SJCRH30 (cell line): ENCODE data around the gene MYO9B. TPM values are rescaled to one million over a fixed set of nuclear protein-coding genes. Genes with fewer than 3 reads are reported as not detected.

ENCODE experiments used
- DNase-seq, 2 experiments: peaks; one replicate each; pipeline ENCODE4 v3.0.0-alpha.2; 2015 to 2020
- H3K27ac ChIP-seq: fragments of 250-450 bp; sonication (Bioruptor Pico); 2 replicates; pipeline ENCODE4 v1.5.1; 2020; ENCODE audit warnings: mild to moderate bottlenecking, moderate library complexity
- H3K27me3 ChIP-seq: fragments of 250-450 bp; sonication (Bioruptor Pico); 2 replicates; pipeline ENCODE4 v1.5.1; 2020; ENCODE audit warnings: mild to moderate bottlenecking, moderate library complexity
- H3K36me3 ChIP-seq: fragments of 250-450 bp; sonication (Bioruptor Pico); 2 replicates; pipeline ENCODE4 v1.5.1; 2020; ENCODE audit warnings: mild to moderate bottlenecking, moderate library complexity
- H3K4me1 ChIP-seq: fragments of 250-450 bp; sonication (Bioruptor Pico); 2 replicates; pipeline ENCODE4 v1.5.1; 2020; ENCODE audit warnings: mild to moderate bottlenecking, moderate library complexity
- H3K4me3 ChIP-seq: fragments of 250-450 bp; sonication (Bioruptor Pico); 2 replicates; pipeline ENCODE4 v1.5.1; 2020; ENCODE audit warnings: mild to moderate bottlenecking, moderate library complexity
- H3K9me3 ChIP-seq: fragments of 250-450 bp; sonication (Bioruptor Pico); replicated peaks from 2 replicates; pipeline ENCODE4 v1.5.1; 2020; ENCODE audit warnings: mild to moderate bottlenecking, moderate library complexity
- total RNA-seq: library from RNA; depleted of rRNA; stranded (reverse); fragments of >200 nt; shearing (Covaris generic); gene quantifications from 2 replicates; pipeline ENCODE4 v1.2.3, GENCODE V29; 2014

The MYO9B gene
- total RNA-seq, 1 experiment from 2014 or later = 48.4 TPM

GRCh38 chr19:17049711-17050280 lies 25.8 kb upstream of the MYO9B start:
- H3K27me3 ChIP-seq = no peaks in the 10 kb centered on the region
- H3K27ac ChIP-seq = no peak overlapping the region
- DNase-seq = no peak
- no peaks in the 10 kb centered on the region for H3K9me3 ChIP-seq
- no peak overlapping the region for H3K4me3 ChIP-seq
- H3K36me3 ChIP-seq = peaks cover 65% of the 10 kb centered on the region
- H3K4me1 ChIP-seq = no peaks in the 10 kb centered on the region

DNA sequence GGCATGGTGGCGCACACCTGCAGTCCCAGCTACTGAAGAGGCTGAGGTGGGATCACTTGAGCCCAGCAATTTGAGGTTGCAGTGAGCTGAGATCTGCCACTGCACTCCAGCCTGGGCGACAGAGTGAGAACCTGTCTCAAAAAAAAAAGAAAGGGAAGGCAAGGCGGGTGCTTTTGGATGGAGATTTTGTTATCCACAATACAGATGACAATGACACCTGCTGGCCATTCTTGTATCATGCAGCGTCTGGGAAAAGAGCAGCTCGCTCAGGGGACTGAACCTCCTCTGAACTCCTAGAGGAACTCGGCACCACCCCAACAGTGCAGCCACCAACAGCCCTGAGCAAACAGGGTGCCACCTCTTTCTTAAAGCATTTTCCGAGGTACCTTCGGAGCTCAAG lies 23.1 kb upstream of the MYO9B start:
- H3K9me3 ChIP-seq = no peaks in the 10 kb centered on the region
- peaks cover 80% of the 10 kb centered on the region for H3K36me3 ChIP-seq
- H3K27me3 ChIP-seq = no peaks in the 10 kb centered on the region
- no peak overlapping the region for H3K27ac ChIP-seq
- H3K4me1 ChIP-seq = no peaks in the 10 kb centered on the region
- DNase-seq = peak; percentile 29 to 53
- H3K4me3 ChIP-seq = no peak overlapping the region

- Histone ChIP-seq H3K4me1 (no peaks in the 10 kb centered on the region), H3K36me3 (peaks cover 86% of the 10 kb centered on the region), H3K9me3 (peaks cover 12% of the 10 kb centered on the region; the same call in 1 of the 2 replicates), H3K27me3 (no peaks in the 10 kb centered on the region), H3K27ac (no peak overlapping the region), H3K4me3 (no peak overlapping the region)
- DNase-seq = no peak
These were observed 20.8 kb upstream of the MYO9B start for GRCh38 chr19:17054746-17055145.

DNA sequence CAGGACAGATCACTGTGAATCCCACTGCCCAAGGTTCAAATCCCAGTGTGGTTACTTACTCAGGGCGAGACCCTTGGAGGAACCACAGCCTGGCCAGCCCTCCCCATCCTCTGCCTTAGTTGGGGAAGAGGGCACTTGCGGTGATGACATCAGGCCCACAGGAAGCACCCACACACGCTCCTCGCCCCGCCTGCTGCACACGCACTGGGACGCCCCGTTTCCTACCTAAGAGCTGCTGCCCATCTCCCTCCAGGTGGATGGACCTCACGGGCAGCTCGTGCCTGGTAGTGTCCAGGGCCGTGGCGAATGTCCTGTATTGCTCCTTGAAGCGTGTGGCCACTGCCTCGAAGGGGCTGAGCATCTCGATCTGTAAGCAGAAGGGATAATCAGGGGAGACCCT lies 19.9 kb upstream of the MYO9B start:
- Histone ChIP-seq H3K27me3 (no peaks in the 10 kb centered on the region), H3K36me3 (peaks cover 84% of the 10 kb centered on the region), H3K27ac (no peak overlapping the region), H3K4me3 (no peak overlapping the region), H3K4me1 (no peaks in the 10 kb centered on the region), H3K9me3 (peaks cover 13% of the 10 kb centered on the region)
- DNase-seq = no peak

DNA sequence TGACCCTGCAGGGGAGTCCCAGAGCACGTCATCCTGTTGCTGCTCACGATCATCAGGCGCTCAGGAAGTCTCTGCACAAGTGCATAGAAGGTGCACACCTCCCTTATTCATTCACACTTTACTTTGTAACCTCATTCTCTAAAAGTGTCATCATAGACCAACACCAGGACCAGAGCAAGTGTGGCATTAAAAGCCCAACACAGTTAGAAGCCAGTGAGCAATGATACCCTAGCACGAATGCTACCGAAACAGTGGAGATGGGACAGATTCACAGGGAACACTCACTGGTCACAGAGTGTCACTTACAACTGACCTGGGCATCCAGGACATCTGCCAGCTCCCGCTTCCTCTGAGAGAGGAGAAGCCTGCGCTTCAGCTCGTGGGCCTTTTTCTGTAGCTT lies 17.3 kb upstream of the MYO9B start:
- Histone ChIP-seq H3K27ac (no peak overlapping the region), H3K9me3 (peaks cover 15% of the 10 kb centered on the region), H3K36me3 (peaks cover 86% of the 10 kb centered on the region), H3K4me1 (no peaks in the 10 kb centered on the region), H3K27me3 (no peaks in the 10 kb centered on the region), H3K4me3 (no peak overlapping the region)
- peak; percentile 29 to 59 for DNase-seq

GRCh38 chr19:17060802-17061201 lies 14.8 kb upstream of the MYO9B start:
- Histone ChIP-seq H3K27me3 (no peaks in the 10 kb centered on the region), H3K4me1 (no peaks in the 10 kb centered on the region), H3K4me3 (no peak overlapping the region), H3K27ac (no peak overlapping the region), H3K36me3 (peaks cover 95% of the 10 kb centered on the region), H3K9me3 (peaks cover 15% of the 10 kb centered on the region)
- DNase-seq = no peak

DNA sequence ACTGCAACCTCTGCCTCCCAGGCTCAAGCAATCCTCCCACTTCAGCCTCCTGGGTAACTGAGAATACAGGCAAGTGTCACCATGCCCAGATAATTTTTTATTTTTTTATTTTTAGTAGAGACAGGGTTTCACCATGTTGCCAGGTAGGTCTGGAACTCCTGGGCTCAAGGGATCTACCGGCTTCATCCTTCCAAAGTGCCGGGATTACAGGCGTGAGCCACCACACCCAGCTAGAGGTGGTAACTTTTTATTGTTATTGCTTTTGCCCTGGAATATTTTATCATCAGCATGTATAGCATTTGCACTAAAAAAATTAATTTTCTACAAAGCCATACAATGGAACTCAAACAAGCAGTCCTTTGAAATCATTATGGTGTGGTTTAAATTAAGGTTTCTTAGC lies 14.4 kb upstream of the MYO9B start:
- no peak for DNase-seq

DNA sequence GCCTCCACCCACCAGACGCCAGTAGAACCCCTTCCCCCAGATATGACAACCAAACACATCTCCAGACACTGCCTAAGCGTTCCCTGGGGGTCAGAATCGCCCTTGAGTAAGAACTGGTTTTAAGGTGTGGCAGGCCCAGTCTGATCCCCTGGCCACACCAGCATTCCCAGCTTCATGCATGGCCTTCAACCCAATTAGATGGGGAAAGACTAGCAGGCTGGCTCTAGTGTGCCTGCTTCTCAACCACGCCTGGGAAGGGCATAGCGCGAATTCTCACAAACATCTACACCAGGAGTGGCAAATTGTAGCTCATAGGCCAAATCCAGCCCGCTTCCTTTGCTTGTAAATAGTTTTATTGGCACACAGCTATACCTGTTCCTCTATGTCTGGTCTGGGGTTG lies 13.9 kb upstream of the MYO9B start:
- H3K4me3 ChIP-seq = no peak overlapping the region
- H3K36me3 ChIP-seq = peaks cover 96% of the 10 kb centered on the region
- H3K9me3 ChIP-seq = peaks cover 15% of the 10 kb centered on the region
- H3K4me1 ChIP-seq = no peaks in the 10 kb centered on the region
- DNase-seq = no peak
- no peak overlapping the region for H3K27ac ChIP-seq
- no peaks in the 10 kb centered on the region for H3K27me3 ChIP-seq

More for the DNA sequence above, 14.4 kb upstream of the MYO9B start:
- H3K4me3 ChIP-seq = no peak overlapping the region
- H3K36me3 ChIP-seq = peaks cover 94% of the 10 kb centered on the region
- peaks cover 15% of the 10 kb centered on the region for H3K9me3 ChIP-seq
- H3K4me1 ChIP-seq = no peaks in the 10 kb centered on the region
- no peaks in the 10 kb centered on the region for H3K27me3 ChIP-seq
- no peak overlapping the region for H3K27ac ChIP-seq

DNA sequence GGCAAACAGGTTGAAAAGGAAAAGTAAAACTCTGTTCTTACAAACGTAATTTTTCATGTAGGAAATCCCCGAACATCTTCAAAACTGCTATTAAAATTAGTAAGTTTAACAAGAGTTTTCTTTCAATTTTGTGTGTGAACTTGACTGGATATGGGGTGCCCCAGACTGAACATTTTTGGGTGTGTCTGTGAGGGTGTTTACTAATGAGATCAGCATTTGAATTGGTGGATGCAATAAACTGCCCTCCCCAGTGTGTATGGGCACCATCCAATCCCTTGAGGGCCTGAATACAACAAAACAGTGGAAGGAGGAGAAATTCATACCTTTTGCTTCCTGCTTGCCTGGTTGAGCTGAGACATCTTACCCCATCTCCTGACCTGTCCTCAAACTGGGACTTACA lies 12.1 kb upstream of the MYO9B start:
- DNase-seq = no peak
- Histone ChIP-seq H3K27ac (no peak overlapping the region), H3K9me3 (peaks cover 13% of the 10 kb centered on the region), H3K27me3 (no peaks in the 10 kb centered on the region), H3K4me3 (no peak overlapping the region), H3K36me3 (peaks cover 86% of the 10 kb centered on the region), H3K4me1 (no peaks in the 10 kb centered on the region)

DNA sequence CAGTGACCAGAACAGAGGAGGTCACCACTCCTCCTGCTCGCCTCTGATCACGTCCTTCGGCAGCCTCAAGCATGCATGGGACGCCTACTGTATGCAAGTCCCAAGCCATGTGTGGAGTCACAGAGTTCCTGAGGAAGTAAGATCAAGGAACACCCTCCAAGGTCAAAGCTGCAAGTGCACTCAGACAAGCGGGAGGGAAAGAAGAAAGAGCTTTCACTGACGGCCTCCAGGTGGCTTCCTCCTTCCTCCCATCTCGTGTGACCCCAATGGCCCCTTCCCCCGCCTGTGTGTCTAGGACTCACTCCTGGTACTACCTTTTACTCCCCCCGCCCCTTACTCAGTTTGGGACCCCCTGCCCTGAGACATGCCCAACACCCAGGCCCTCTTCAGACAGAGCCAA lies 6.4 kb upstream of the MYO9B start:
- no peak for DNase-seq

DNA sequence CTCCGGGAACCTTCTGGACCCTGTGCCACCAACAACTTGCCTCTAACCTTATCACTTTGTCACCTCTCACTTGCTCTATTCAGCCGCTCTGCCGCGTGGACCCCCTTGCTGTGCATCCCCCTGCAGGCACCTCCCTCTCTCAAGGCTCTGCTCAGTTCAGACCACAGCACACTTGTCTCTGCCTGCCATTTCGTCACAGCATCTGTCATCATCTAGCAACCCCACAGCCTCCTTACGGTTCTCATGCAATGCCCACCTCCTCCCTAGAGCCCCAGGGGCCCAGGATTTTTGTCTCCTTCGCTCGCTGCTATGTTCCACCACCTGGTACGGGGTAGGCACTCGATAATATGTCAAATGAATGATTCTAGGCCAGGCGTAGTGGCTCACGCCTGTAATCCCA lies 5.2 kb upstream of the MYO9B start:
- Histone ChIP-seq H3K27ac (no peak overlapping the region), H3K9me3 (no peaks in the 10 kb centered on the region), H3K27me3 (no peaks in the 10 kb centered on the region), H3K36me3 (peaks cover 37% of the 10 kb centered on the region), H3K4me1 (no peaks in the 10 kb centered on the region; the same call in 1 of the 2 replicates), H3K4me3 (no peak overlapping the region)
- no peak for DNase-seq

More for the DNA sequence above, 6.4 kb upstream of the MYO9B start:
- Histone ChIP-seq H3K4me1 (no peaks in the 10 kb centered on the region; the same call in 1 of the 2 replicates), H3K27ac (no peak overlapping the region), H3K27me3 (no peaks in the 10 kb centered on the region), H3K36me3 (peaks cover 50% of the 10 kb centered on the region), H3K4me3 (no peak overlapping the region), H3K9me3 (no peaks in the 10 kb centered on the region)

DNA sequence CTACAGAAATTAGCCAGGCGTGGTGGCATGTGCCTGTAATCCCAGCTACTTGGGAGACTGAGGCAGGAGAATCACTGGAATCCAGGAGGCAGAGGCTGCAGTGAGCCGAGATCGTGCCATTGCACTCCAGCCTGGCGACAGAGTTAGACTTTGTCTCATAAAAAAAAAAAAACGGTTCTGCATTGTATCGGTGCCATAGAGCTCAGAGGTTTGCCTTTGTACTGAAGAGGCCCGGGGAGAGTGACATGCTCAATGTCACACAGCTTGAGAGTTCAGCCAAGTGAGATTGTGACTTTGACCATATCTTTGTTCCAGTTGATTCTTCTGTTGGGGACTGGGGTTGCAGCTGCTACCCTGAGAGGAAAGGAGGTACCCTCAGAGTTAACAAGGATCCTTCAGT lies 4.7 kb upstream of the MYO9B start:
- no peak for DNase-seq
- Histone ChIP-seq H3K4me1 (no peaks in the 10 kb centered on the region; the same call in 1 of the 2 replicates), H3K27ac (no peak overlapping the region), H3K27me3 (no peaks in the 10 kb centered on the region), H3K4me3 (no peak overlapping the region), H3K9me3 (no peaks in the 10 kb centered on the region), H3K36me3 (peaks cover 34% of the 10 kb centered on the region)

- no peaks in the 10 kb centered on the region for H3K27me3 ChIP-seq
- H3K4me3 ChIP-seq = peak overlapping the region; percentile 87
- peaks cover 19% of the 10 kb centered on the region for H3K36me3 ChIP-seq
- H3K4me1 ChIP-seq = no peaks in the 10 kb centered on the region; the same call in 1 of the 2 replicates
- peak overlapping the region; percentile 96 for H3K27ac ChIP-seq
- peak in 1 of 2 experiments; percentile 27 for DNase-seq
- no peaks in the 10 kb centered on the region for H3K9me3 ChIP-seq
These were observed 1.5 kb upstream of the MYO9B start for GRCh38 chr19:17073869-17074633.

DNA sequence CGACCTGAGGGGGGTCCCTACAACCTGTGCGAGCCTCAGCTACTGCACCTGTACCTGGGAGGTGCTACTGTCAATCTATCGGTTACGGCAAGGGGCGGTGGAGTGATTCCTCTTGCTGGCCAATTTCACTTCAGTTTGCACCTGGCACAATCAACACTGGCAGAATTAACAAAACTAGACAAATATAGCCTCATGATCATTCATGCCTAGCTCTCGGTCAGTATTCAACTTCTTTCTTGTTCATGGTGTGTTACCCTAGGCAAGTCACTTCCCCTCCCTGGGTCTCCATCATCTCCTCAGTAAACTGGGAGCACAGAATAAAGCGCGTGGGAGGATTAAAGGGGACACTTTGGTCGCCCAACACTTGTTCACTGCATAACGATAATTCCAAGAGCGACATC lies 943 bp upstream of the MYO9B start:
- no peak for DNase-seq
- no peaks in the 10 kb centered on the region for H3K9me3 ChIP-seq
- H3K27me3 ChIP-seq = no peaks in the 10 kb centered on the region
- H3K4me3 ChIP-seq = peak overlapping the region; percentile 87
- H3K36me3 ChIP-seq = peaks cover 19% of the 10 kb centered on the region
- H3K4me1 ChIP-seq = no peaks in the 10 kb centered on the region; the same call in 1 of the 2 replicates
- H3K27ac ChIP-seq = peak overlapping the region; percentile 96

DNA sequence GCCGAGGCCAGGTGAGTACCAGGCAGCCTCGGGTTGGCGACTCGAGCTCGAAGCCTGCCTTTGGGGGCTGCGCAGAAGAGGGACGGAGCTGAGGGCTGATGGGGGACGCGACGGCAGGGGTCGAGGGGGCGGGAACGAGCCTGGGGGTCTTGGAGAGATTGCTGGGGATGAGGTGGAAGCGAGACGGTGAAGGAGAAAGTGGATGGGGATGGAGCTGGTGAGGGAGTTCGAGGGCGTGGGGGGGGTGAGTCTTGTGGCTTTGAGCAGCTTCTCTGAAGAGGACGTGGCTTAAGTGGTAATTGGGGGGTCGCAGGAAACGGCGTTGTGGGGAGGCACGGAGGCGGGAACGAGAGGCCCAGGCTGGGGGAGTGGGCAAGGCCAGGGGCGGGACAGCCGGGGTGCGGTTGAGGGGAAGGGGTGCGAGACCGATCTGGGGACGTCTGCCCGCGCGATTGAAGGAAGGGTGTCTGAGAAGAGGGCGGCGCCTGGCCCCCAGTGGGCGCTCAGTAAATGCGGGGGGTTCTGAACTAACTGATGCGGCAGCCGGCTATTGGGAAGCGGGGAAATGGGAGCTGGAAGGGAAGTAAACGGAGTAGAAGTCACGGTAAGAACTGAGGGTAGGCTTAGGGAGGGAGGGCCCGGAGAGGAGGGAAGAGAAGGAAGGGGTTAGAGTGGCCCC lies 426 bp downstream of the MYO9B start:
- Histone ChIP-seq H3K9me3 (no peaks in the 10 kb centered on the region), H3K27me3 (no peaks in the 10 kb centered on the region), H3K4me3 (peak overlapping the region; percentile 87), H3K4me1 (no peaks in the 10 kb centered on the region; the same call in 1 of the 2 replicates), H3K36me3 (peaks cover 17% of the 10 kb centered on the region), H3K27ac (peak overlapping the region; percentile 64)
- peak; percentile 62 to 66 for DNase-seq
